K562 (cell line): ENCODE results near the gene CD244. TPM values are rescaled to one million over a fixed set of nuclear protein-coding genes. Genes with fewer than 3 reads are reported as not detected.
A peak's percentile ranks its signal among the peaks of the same experiment; 100 is the strongest.

Experiments
- ATAC-seq: fragments of 200-7000 bp; cut with Tn5 transposase; 3 replicates; pipeline ENCODE4 v1.9.1; 2020; ENCODE audit warnings: moderate library complexity
- BruUV-seq: library from RNA; stranded (reverse); fragments of 400-500 nt; replicated peaks from 2 replicates; lab custom pipeline; 2021; lab: Mats Ljungman, UMichigan
- CTCF ChIA-PET: fragments of 300-600 bp; formaldehyde crosslinking; extraction: SDS; loops from one replicate; lab custom pipeline; 2021; ENCODE audit warnings: low intra/inter-chr PET ratio; lab: Yijun Ruan, JAX
- POLR2A ChIA-PET: fragments of 300-600, 350-650 bp; sonication (Branson Sonifier 250); formaldehyde crosslinking; extraction: SDS; loops from one replicate; lab custom pipeline; 2021; ENCODE audit warnings: antibody characterized with exemption, inconsistent platforms; lab: Yijun Ruan, JAX
- DNase-seq, 4 experiments: peaks; one replicate each; pipeline versions ENCODE4 v3.0.0 to v3.0.0-alpha.2; 2011 to 2018; ENCODE audit warnings: low spot score in 3 of 4, mixed read lengths in 3 of 4; ENCODE audit errors: extremely low read depth in 1 of 4
- FAIRE-seq: peaks from 2 replicates; lab custom pipeline; 2011; peaks lifted over from hg19 to GRCh38; lab: Jason Lieb, UNC
- H2AFZ ChIP-seq: 2 replicates; pipeline ENCODE4 v1.6.0; 2011; ENCODE audit warnings: low read depth, low read length, control low read depth, inconsistent platforms
- H3K27ac ChIP-seq: fragments of 200-600 bp; 3 replicates; pipeline ENCODE4 v1.8.0; 2011; ENCODE audit warnings: low read depth, mild to moderate bottlenecking, control low read depth, inconsistent platforms, low read length, moderate library complexity, mixed read lengths; ENCODE audit errors: extremely low read depth
- H3K27me3 ChIP-seq, 2 experiments: fragments of 300-600 bp in 1 of 2; 2 replicates in 1 of 2; 3 replicates in 1 of 2; pipeline versions ENCODE4 v1.6.0 to v1.8.0; 2011; ENCODE audit warnings: inconsistent platforms in 2 of 2, low read length in 2 of 2, mild to moderate bottlenecking in 1 of 2, mixed read lengths in 1 of 2, moderate library complexity in 1 of 2; ENCODE audit not compliant: control insufficient read depth in 2 of 2, insufficient read depth in 2 of 2
- H3K36me3 ChIP-seq: fragments of 300-600 bp; 3 replicates; pipeline ENCODE4 v1.8.0; 2011; ENCODE audit warnings: mild to moderate bottlenecking, low read length, inconsistent platforms; ENCODE audit not compliant: control insufficient read depth, insufficient read depth
- H3K4me1 ChIP-seq, 2 experiments: fragments of 200-600 bp in 1 of 2; replicated peaks in 1 of 2; 2 replicates in 1 of 2; 3 replicates in 1 of 2; pipeline versions ENCODE4 v1.5.1 to v1.8.0; 2011; ENCODE audit warnings: inconsistent platforms in 2 of 2, low read length in 2 of 2, mild to moderate bottlenecking in 1 of 2, mixed read lengths in 1 of 2, moderate library complexity in 1 of 2; ENCODE audit not compliant: control insufficient read depth in 2 of 2, insufficient read depth in 2 of 2
- H3K4me2 ChIP-seq: 2 replicates; pipeline ENCODE4 v1.6.1; 2011; ENCODE audit warnings: low read length, control low read depth, inconsistent platforms, mixed read lengths; ENCODE audit not compliant: insufficient read depth
- H3K4me3 ChIP-seq: fragments of 200-600 bp; sonication (generic), shearing (Covaris generic); 2 replicates; pipeline ENCODE4 v1.5.1; 2016; ENCODE audit warnings: control low read depth, inconsistent platforms
- H3K79me2 ChIP-seq: fragments of 200-600 bp; 3 replicates; pipeline ENCODE4 v1.8.0; 2011; ENCODE audit warnings: low read length, inconsistent platforms; ENCODE audit not compliant: control insufficient read depth, insufficient read depth
- H3K9ac ChIP-seq, 2 experiments: 2 replicates each; pipeline versions ENCODE4 v1.6.0 to v1.6.1; 2011; ENCODE audit warnings: low read depth in 2 of 2, low read length in 2 of 2, control low read depth in 1 of 2, inconsistent platforms in 1 of 2, mild to moderate bottlenecking in 1 of 2, mixed read lengths in 1 of 2; ENCODE audit not compliant: insufficient read depth in 1 of 2
- H3K9me1 ChIP-seq: one replicate; pipeline ENCODE4 v1.6.0; 2011; ENCODE audit warnings: inconsistent platforms, mild to moderate bottlenecking, low read length, moderate library complexity; ENCODE audit not compliant: control insufficient read depth, insufficient read depth
- H3K9me3 ChIP-seq: replicated peaks from 2 replicates; pipeline ENCODE4 v1.5.1; 2011; ENCODE audit warnings: low read depth, low read length, inconsistent platforms; ENCODE audit not compliant: control insufficient read depth, insufficient read depth
- H4K20me1 ChIP-seq: replicated peaks from 2 replicates; pipeline ENCODE4 v1.6.1; 2011; ENCODE audit warnings: low read length, inconsistent platforms, mixed read lengths; ENCODE audit not compliant: control insufficient read depth, insufficient read depth
- BHLHE40 ChIP-seq: IDR thresholded peaks from 2 replicates; pipeline ENCODE4 v1.6.1; 2011; ENCODE audit warnings: low read length, improper control_type of control experiment
- CEBPG ChIP-seq, 3 experiments: fragments of 200-800 bp in 1 of 3; sonication (Bioruptor generic) in 1 of 3; sonication (generic) in 1 of 3; formaldehyde crosslinking in 1 of 3; IDR thresholded peaks in 2 of 3; conservative IDR thresholded peaks in 1 of 3; 2 replicates each; pipeline versions ENCODE4 v1.6.1 to v1.8.0; 2016 to 2022; ENCODE audit warnings: missing compliant biosample characterization in 2 of 3, missing genetic modification characterization in 2 of 3, mild to moderate bottlenecking in 1 of 3, missing genetic modification reagents in 1 of 3
- RBM22 ChIP-seq: fragments of 200-400 bp; formaldehyde crosslinking; IDR thresholded peaks from 2 replicates; pipeline ENCODE4 v1.6.1; 2018; ENCODE audit warnings: low read length, low read depth; ENCODE audit not compliant: poor library complexity, severe bottlenecking
- TRIM24 ChIP-seq, 2 experiments: fragments of 450-650 bp; IDR thresholded peaks; 2 replicates each; pipeline ENCODE4 v1.6.1; 2016
- ZBTB7A ChIP-seq: IDR thresholded peaks from 2 replicates; pipeline ENCODE4 v1.6.1; 2011; ENCODE audit warnings: low read depth, mild to moderate bottlenecking, low read length, moderate library complexity, borderline replicate concordance; ENCODE audit not compliant: control insufficient read depth
- ZC3H8 ChIP-seq: fragments of 450-650 bp; IDR thresholded peaks from 2 replicates; pipeline ENCODE4 v1.6.1; 2017
- ZNF778 ChIP-seq: fragments of 450-650 bp; formaldehyde crosslinking; IDR thresholded peaks from 2 replicates; pipeline ENCODE4 v1.4.0; 2020; ENCODE audit warnings: mild to moderate bottlenecking, moderate library complexity
- WGBS: fragments of 100-300 bp; shearing (Covaris generic); methylation state at CpG from one replicate; pipeline ENCODE4 v1.1.6; 2016; ENCODE audit warnings: low coverage, mixed read lengths; ENCODE audit not compliant: insufficient coverage; ENCODE audit errors: missing lambda C conversion rate; 5-methylcytosine and 5-hydroxymethylcytosine counted together
- in situ Hi-C: fragments of 300-500 bp; cut with MboI; formaldehyde crosslinking; loops from 4 replicates; pipeline ENCODE4 v1.15.0; 2018; ENCODE audit warnings: inconsistent platforms, mixed read lengths
- intact Hi-C: fragments of 100-400 bp; cut with micrococcal nuclease; formaldehyde crosslinking; loops from 2 replicates; pipeline ENCODE4 v1.14.2; 2022
- polyA plus RNA-seq, 8 experiments: library from polyadenylated mRNA; depleted of rRNA in 4 of 8; stranded (reverse) in 5 of 8; unstranded in 3 of 8; fragments of >200 nt; fragmentation: Nextera tagmentation in 2 of 8; fragmentation: Illumina TruSeq in 1 of 8; extraction: Ambion mirVana in 2 of 8; extraction: Trizol in 1 of 8; gene quantifications; 2 replicates each; pipeline versions ENCODE4 v1.2.1 to v1.2.3, GENCODE V29; 2011 to 2014; ENCODE audit warnings: inconsistent platforms in 1 of 8, missing spikeins in 1 of 8
- total RNA-seq, 7 experiments: library from RNA; depleted of rRNA in 6 of 7; stranded (reverse); fragments of >200 nt in 6 of 7; fragmentation: Illumina TruSeq in 2 of 7; extraction: Trizol in 2 of 7; gene quantifications; 2 replicates each; pipeline versions ENCODE4 v1.2.1 to v1.2.3, GENCODE V29; 2011 to 2021; ENCODE audit warnings: low replicate concordance in 1 of 7
- TF ChIP-seq, protein P1 (sequence below), 2 experiments: fragments of 450-650 bp in 1 of 2; sonication (generic) in 1 of 2; formaldehyde crosslinking in 1 of 2; IDR thresholded peaks in 1 of 2; conservative IDR thresholded peaks in 1 of 2; 2 replicates each; pipeline versions ENCODE4 v1.6.1 to v1.8.1; 2016 to 2023; ENCODE audit warnings: mild to moderate bottlenecking in 2 of 2, moderate library complexity in 2 of 2, inconsistent platforms in 1 of 2, missing genetic modification reagents in 1 of 2

Gene CD244
- total and polyA plus RNA-seq, 9 of the 15 experiments (the other 6 are each of a cell fraction or from before 2014, with no cell fraction given): not detected

DNA sequence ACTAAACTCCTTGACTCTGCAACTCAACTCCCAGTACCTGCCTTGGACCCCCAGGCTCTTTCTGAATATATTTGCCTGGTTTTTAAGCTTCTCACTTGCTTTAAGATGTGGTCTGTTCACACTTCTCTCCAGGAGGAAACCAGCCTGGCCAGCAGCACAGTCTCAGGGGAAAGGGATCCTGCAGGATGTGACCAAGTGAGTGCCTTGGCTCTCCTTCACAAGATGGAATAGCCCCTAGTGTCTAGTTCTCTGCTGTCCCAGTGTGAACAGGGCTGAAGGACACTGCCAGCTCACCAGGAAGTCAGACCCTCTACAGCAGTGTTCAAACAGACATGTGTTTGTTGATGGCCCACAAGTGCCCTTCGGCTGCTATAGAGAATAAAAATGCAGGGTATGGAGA is 32.9 kb downstream of the CD244 start:
- no peak for TF ChIP-seq ZC3H8
- TF ChIP-seq RBM22: no peak
- TF ChIP-seq, all 486 proteins: peak for 0
- intact Hi-C loops: loop anchor here (1.0 to 10.0 kb wide), 4 partner anchors 49 to 345 kb away; partner anchors contain the start of gene B4GALT3
- H3K36me3 ChIP-seq: no peaks in the 10 kb centered on the region
- no peaks in the 10 kb centered on the region for H4K20me1 ChIP-seq
- no TSS peak for BruUV-seq
- POLR2A ChIA-PET: interaction anchor here (0.6 kb wide), 3 partner anchors 18 to 381 kb away, joined by 3 read pairs; no protein-coding TSS in a partner anchor
- CTCF ChIA-PET: interaction anchor here (1.1 to 1.9 kb wide), 2 partner anchors 103 to 148 kb away, joined by 4 to 8 read pairs; no protein-coding TSS in a partner anchor
- FAIRE-seq (no peak), DNase-seq (no peak), ATAC-seq (no peak)
- no peak overlapping the region for H3K4me2 ChIP-seq
- no peaks in the 10 kb centered on the region for H3K9me1 ChIP-seq
- WGBS: 7% methylated on average over 1 of the region's 1 CpG
- in situ Hi-C loops: loop anchor here (25.0 kb wide), 1 partner anchor 258 kb away; the partner anchor contains the start of genes KLHDC9 and NECTIN4
- no peaks in the 10 kb centered on the region for H3K4me1 ChIP-seq
- peaks cover 0 to 12% of the 10 kb centered on the region in 2 experiments; a peak in 2 of 5 replicates for H3K27me3 ChIP-seq
- H3K9ac ChIP-seq: no peak overlapping the region
- no peaks in the 10 kb centered on the region for H3K79me2 ChIP-seq
- no peak overlapping the region for H2AFZ ChIP-seq
- no peaks in the 10 kb centered on the region for H3K9me3 ChIP-seq
- H3K4me3 ChIP-seq: no peak overlapping the region
- no peak overlapping the region for H3K27ac ChIP-seq

GRCh38 chr1:160827418-160827817 is 35.3 kb downstream of the CD244 start:
- TF ChIP-seq BHLHE40 (no peak), ZNF778 (no peak), TRIM24 (IDR thresholded peaks at IDR 0.05) (0 out of 4 replicates have a peak, but pooled peaks of 1 of the 2 experiments have one; percentile 11), ZBTB7A (no peak), CEBPG (CRISPR knock-in tag; IDR thresholded peaks at IDR 0.05) (no peak), CEBPG (tag; conservative IDR thresholded peaks at IDR 0.05 in 1 of 2, IDR thresholded peaks at IDR 0.05 in 1 of 2) (peak; percentile 66 to 84)
- TF ChIP-seq, protein P1, sequence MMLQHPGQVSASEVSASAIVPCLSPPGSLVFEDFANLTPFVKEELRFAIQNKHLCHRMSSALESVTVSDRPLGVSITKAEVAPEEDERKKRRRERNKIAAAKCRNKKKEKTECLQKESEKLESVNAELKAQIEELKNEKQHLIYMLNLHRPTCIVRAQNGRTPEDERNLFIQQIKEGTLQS (IDR thresholded peaks at IDR 0.05): 0 out of 2 replicates have a peak, but pooled peaks have one; percentile 25
- TF ChIP-seq, protein P1 (CRISPR knock-in tag; conservative IDR thresholded peaks at IDR 0.05): no peak
- ChIA-PET CTCF (no interaction called here), POLR2A (no interaction called here)
- Histone ChIP-seq H3K27ac (no peak overlapping the region), H3K4me2 (no peak overlapping the region), H3K9me1 (no peaks in the 10 kb centered on the region), H3K9ac (no peak overlapping the region), H3K36me3 (no peaks in the 10 kb centered on the region), H4K20me1 (no peaks in the 10 kb centered on the region), H3K4me1 (no peaks in the 10 kb centered on the region), H3K9me3 (no peaks in the 10 kb centered on the region), H3K27me3 (peaks cover 0 to 25% of the 10 kb centered on the region in 2 experiments; a peak in 2 of 5 replicates), H3K79me2 (no peaks in the 10 kb centered on the region), H2AFZ (no peak overlapping the region), H3K4me3 (no peak overlapping the region)
- FAIRE-seq (no peak), DNase-seq (no peak), ATAC-seq (no peak)
- intact Hi-C loops (no loop called here), in situ Hi-C loops (loop anchor here (25.0 kb wide), 1 partner anchor 260 kb away; the partner anchor contains the start of genes KLHDC9 and NECTIN4)
- BruUV-seq: no TSS peak
- WGBS: 0% methylated on average over 2 of the region's 2 CpGs
